Esophagus squamous epithelium (tissue), 4 donors: ENCODE measurements around the gene PTPRN2.

Experiments
- CTCF ChIP-seq, 6 experiments: fragments of 450-650 bp in 4 of 6; fragments of 200-600 bp in 2 of 6; sonication (generic) in 2 of 6; IDR thresholded peaks; one replicate each; pipeline ENCODE4 v1.5.1; 2016 to 2019; ENCODE audit warnings: antibody characterized with exemption in 6 of 6, mild to moderate bottlenecking in 4 of 6, moderate library complexity in 4 of 6
- POLR2A ChIP-seq, 4 donors: fragments of 450-650 bp; IDR thresholded peaks; one replicate each; pipeline ENCODE4 v1.6.1; 2017; ENCODE audit warnings: antibody characterized with exemption in 4 of 4, mild to moderate bottlenecking in 4 of 4, moderate library complexity in 3 of 4

- TF ChIP-seq POLR2A (IDR thresholded peaks at IDR 0.05) = no peak
- no peak for TF ChIP-seq CTCF (IDR thresholded peaks at IDR 0.05)
Measured at GRCh38 chr7:157862731-157863130, 724.9 kb downstream of the PTPRN2 start.
